HG03521 (cell line): Measurements from ENCODE around the gene TBX1.
"Not testable (repeated sequence)": the region's sequence is repeated elsewhere in the genome, so short reads cannot be mapped to it uniquely, and the experiment has no call there.

Experiments
- ATAC-seq: cut with Tn5 transposase; IDR thresholded peaks from one replicate; pipeline ENCODE4 v1.9.1; 2021; ENCODE audit warnings: mild to moderate bottlenecking, moderate library complexity; ENCODE audit not compliant: unreplicated experiment

Gene TBX1

GRCh38 chr22:19723232-19723982 lies 37.2 kb upstream of the TBX1 start, which contains the start of gene GP1BB:
Gene GP1BB (plus strand): TSS chr22:19723539. CDS start chr22:19723570, 31 bp downstream.
- no peak for ATAC-seq

DNA sequence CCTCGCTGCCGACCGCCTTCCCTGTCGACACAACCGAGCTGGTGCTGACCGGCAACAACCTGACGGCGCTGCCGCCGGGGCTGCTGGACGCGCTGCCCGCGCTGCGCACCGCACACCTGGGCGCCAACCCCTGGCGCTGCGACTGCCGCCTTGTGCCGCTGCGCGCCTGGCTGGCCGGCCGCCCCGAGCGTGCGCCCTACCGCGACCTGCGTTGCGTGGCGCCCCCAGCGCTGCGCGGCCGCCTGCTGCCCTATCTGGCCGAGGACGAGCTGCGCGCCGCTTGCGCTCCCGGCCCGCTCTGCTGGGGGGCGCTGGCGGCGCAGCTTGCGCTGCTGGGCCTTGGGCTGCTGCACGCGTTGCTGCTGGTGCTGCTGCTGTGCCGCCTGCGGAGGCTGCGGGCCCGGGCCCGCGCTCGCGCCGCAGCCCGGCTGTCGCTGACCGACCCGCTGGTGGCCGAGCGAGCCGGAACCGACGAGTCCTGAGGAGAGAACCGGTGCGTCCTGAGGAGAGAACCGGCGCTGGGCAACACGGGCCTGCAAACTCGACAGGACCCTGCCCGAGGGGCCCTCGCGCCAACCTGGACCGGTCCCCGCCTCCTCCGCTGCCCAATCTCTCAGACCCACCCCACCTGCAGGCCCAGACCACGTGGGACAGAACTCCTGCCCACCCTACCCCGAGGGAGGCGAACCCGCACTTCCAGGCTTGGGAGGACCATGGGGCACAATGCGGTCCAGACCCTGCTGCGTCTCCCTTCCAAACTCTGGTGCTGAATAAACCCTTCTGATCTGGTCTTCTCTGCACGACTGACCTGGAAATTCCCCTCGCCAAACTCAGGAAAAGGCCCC lies 36.4 kb upstream of the TBX1 start:
- ATAC-seq, result no peak

DNA sequence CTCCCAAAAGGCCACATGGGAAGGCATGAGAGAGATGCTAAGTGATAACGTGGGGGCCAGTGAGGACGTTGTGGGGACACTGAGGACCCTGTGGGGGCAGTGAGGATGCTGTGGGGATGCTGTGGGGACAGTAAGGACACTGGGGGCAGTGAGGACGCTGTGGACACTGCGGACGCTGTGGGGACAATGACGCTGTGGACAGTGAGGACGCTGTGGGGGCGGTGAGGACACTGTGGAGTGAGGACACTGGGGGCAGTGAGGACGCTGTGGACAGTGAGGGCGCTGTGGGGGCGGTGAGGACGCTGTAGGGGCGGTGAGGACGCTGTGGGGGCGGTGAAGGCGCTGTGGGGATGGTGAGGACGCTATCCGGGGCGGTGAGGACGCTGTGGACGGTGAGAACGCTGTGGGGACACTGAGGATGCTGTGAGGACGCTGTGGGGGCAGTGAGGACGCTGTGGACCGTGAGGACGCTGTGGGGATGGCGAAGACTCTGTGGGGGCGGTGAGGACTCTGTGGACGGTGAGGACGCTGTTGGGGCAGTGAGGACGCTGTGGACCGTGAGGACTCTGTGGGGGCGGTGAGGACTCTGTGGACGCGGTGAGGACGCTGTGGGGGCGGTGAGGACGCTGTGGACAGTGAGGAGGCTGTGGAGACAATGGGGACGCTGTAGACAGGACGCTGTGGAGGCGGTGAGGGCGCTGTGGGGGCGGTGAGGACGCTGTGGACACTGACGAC lies 35.5 kb upstream of the TBX1 start:
- no peak for ATAC-seq

GRCh38 chr22:19726064-19726788 lies 34.4 kb upstream of the TBX1 start:
- not testable (repeated sequence) for ATAC-seq

- no peak for ATAC-seq
Measured at GRCh38 chr22:19727310-19728150, 33.0 kb upstream of the TBX1 start.

DNA sequence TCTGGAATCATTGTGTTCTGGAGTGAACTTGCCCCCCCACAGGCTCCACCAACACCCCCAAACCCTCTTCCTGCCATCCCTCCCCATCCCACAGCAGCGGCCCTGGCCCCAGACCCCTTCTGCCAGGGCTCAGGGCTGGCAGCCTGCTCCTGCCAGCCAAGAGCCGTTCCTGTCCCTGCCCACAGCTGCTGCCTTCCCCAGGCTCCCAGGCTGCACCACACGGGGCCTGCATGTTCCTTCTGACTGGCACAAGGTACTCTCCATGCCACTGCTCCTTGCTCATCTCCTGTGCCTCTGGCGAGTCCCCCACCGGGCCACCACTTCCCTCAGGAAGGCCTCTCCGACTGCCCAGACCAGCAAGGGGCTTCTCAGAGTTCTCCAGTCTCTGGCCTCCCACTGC lies 32.3 kb upstream of the TBX1 start:
- no peak for ATAC-seq

DNA sequence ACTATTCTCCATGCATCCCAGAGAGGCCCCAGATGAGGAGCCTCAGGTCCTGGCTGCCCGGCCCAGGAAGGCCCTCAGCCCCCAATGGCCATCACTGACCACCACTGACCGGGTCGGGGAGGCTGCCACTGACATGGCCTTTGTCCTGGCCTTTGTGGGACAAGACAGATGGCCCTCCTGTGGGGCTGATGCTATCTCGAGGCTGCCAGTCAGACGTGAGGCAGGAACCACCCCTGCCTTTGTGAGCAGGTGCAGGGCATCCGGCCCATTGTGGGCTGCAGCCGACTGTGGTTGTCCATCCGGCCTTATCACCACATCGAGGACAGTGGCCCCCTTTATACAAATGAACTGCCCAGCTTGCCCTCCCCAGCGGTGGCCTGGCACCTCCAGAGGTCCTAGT lies 31.7 kb upstream of the TBX1 start:
- ATAC-seq, result no peak

GRCh38 chr22:19729507-19729906 lies 31.1 kb upstream of the TBX1 start:
- no peak for ATAC-seq

DNA sequence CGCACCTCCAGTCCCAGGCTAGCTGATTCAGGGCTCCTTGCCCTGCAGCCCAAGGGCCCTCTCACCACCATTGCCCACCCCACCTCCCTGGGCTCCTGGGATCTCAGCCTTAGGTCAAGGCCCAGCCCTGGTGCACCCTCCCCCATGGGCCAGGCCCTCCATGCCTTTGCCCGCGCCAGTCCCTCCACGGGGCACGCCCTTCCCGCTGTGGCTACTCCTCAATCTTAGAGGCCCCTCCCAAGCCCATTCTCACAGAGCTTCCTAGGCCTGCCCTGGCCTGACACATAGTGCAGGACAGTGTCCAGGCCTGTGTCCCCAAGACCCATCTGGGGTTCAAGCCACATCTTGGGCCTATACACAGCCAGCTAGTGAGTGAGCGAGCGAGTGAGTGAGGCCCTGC lies 30.4 kb upstream of the TBX1 start:
- no peak for ATAC-seq

GRCh38 chr22:19730655-19731360 lies 29.8 kb upstream of the TBX1 start:
- no peak for ATAC-seq

DNA sequence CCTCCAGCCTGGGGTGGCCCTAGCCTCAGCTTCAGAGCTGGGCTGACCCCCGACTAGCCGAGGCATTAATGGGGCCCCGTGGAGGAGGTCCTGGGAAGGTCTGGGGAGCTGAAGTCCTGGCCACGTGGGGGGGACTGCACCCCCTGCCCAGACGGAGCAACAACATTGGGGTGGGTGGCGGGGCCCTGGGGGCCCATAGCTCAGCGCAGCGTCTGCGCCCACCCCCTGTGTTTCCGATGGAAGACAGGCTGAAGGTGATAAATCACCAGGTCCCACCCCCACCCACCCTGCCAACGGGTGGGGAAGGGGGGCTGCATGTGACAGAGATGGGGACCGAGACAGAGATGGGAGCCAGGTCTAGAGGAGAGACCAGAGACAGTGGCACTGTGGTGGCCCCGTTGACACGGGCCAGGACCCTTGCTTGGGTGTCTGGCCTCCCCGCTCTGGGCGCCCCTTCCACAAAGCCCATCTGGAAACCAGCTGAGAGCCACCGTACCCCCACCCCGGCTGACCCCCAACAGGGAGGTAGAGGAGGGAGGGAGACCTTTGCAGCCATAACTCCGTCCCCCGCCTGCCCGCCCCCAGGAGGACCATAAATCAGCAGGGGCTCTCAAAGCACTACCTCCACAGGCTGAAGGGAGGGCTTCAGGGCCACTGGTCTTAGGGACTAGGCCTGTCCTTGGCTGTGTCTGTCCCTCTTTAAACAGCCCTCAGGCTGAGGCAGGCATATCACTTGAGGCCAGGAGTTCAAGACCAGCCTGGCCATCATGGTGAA lies 29.0 kb upstream of the TBX1 start:
- ATAC-seq, result no peak

GRCh38 chr22:19732403-19733113 lies 28.0 kb upstream of the TBX1 start:
- no peak for ATAC-seq

DNA sequence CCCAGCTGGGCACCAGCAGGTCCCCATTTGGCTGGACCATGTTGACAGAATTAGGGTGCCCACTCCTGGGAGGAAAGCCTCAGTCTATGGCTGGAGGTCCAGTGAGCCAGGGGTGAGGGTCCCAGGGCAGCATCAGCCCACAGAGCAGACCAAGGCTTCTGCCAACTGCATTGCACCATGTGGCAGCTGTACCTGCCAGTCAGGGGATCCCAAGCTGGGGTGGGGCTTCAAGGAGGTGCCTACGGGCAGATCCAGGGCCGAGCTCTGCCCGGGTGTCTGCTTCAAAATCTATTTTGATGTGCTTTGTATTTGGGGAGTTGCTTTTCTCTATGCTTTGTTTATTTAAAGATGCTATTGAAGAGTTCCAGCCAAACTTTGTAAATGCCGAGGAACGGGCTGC lies 26.8 kb upstream of the TBX1 start:
- no peak for ATAC-seq

DNA sequence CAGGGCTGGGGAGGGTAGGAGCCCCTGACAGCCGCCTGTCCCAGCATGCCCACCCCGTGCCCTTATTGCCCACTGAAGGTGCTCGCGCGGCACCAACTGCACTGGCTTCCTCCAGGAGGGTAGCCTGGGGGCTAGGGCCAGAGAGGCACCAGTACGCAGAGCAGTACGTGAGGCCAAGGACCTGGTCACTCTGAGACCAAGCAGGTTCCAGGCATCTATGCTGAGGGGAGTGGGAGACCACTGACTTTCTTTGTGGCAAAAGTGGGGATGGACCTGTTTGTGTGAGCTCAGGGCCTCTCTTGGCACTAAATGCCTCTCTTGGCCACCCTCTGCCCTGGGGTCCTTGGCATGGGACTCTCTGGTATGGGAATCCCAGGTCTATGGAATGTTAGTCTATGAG lies 26.4 kb upstream of the TBX1 start:
- ATAC-seq, result no peak

GRCh38 chr22:19734837-19735382 lies 25.7 kb upstream of the TBX1 start:
- ATAC-seq, result no peak

GRCh38 chr22:19735665-19736510 lies 24.7 kb upstream of the TBX1 start:
- ATAC-seq, result no peak
